H9 (cell line): ENCODE results near the gene GRHL3. TPM values are rescaled to one million over a fixed set of nuclear protein-coding genes. Genes with fewer than 3 reads are reported as not detected.

ENCODE experiments used
- DNase-seq: peaks from one replicate; pipeline ENCODE4 v3.0.0-alpha.2; 2017
- H2AFZ ChIP-seq: one replicate; pipeline ENCODE4 v1.6.1; 2013; ENCODE audit warnings: mild to moderate bottlenecking, low read length, control low read depth, moderate library complexity
- H2AK5ac ChIP-seq: 2 replicates; pipeline ENCODE4 v1.6.1; 2013; ENCODE audit warnings: low read length, control low read depth, mixed read lengths; ENCODE audit not compliant: insufficient read length
- H2BK120ac ChIP-seq: one replicate; pipeline ENCODE4 v1.6.1; 2013; ENCODE audit warnings: low read depth, mild to moderate bottlenecking, low read length, control low read depth, inconsistent platforms; ENCODE audit not compliant: poor library complexity, severe bottlenecking
- H2BK12ac ChIP-seq: 2 replicates; pipeline ENCODE4 v1.6.1; 2013; ENCODE audit warnings: low read length, control low read depth, mixed read lengths, low read depth; ENCODE audit not compliant: insufficient read length
- H2BK15ac ChIP-seq: 2 replicates; pipeline ENCODE4 v1.6.1; 2013; ENCODE audit warnings: low read depth, low read length, control low read depth
- H2BK20ac ChIP-seq: one replicate; pipeline ENCODE4 v1.6.1; 2013; ENCODE audit warnings: low read depth, mild to moderate bottlenecking, low read length, control low read depth, inconsistent platforms; ENCODE audit not compliant: poor library complexity, severe bottlenecking
- H2BK5ac ChIP-seq: 2 replicates; pipeline ENCODE4 v1.6.1; 2013; ENCODE audit warnings: low read length, control low read depth, mixed read lengths; ENCODE audit not compliant: insufficient read length
- H3K14ac ChIP-seq: 2 replicates; pipeline ENCODE4 v1.6.1; 2013; ENCODE audit warnings: low read length, control low read depth; ENCODE audit not compliant: insufficient read depth
- H3K18ac ChIP-seq: 2 replicates; pipeline ENCODE4 v1.6.1; 2013; ENCODE audit warnings: low read depth, mild to moderate bottlenecking, mixed read lengths, low read length, control low read depth; ENCODE audit not compliant: insufficient read length
- H3K23ac ChIP-seq: 2 replicates; pipeline ENCODE4 v1.6.1; 2013; ENCODE audit warnings: low read length, control low read depth, mixed read lengths, low read depth; ENCODE audit not compliant: insufficient read length
- H3K23me2 ChIP-seq: 2 replicates; pipeline ENCODE4 v1.6.1; 2013; ENCODE audit warnings: low read depth, mild to moderate bottlenecking, mixed read lengths, low read length, control low read depth; ENCODE audit not compliant: insufficient read length, poor library complexity, severe bottlenecking
- H3K27ac ChIP-seq: 2 replicates; pipeline ENCODE4 v1.5.1; 2013; ENCODE audit warnings: low read length, control low read depth, mixed read lengths, low read depth; ENCODE audit not compliant: insufficient read length
- H3K27me3 ChIP-seq: 2 replicates; pipeline ENCODE4 v1.6.1; 2013; ENCODE audit warnings: low read length, control low read depth, inconsistent platforms; ENCODE audit not compliant: insufficient read depth
- H3K4ac ChIP-seq: 2 replicates; pipeline ENCODE4 v1.6.1; 2013; ENCODE audit warnings: low read depth, mild to moderate bottlenecking, control low read depth, inconsistent platforms, low read length, moderate library complexity
- H3K4me1 ChIP-seq: 2 replicates; pipeline ENCODE4 v1.6.1; 2013; ENCODE audit warnings: low read length, control low read depth, inconsistent platforms; ENCODE audit not compliant: insufficient read depth
- H3K4me2 ChIP-seq: 2 replicates; pipeline ENCODE4 v1.6.1; 2013; ENCODE audit warnings: low read length, control low read depth, mixed read lengths; ENCODE audit not compliant: insufficient read length, insufficient read depth
- H3K56ac ChIP-seq: 2 replicates; pipeline ENCODE4 v1.6.1; 2013; ENCODE audit warnings: low read depth, mild to moderate bottlenecking, mixed read lengths, low read length, control low read depth; ENCODE audit not compliant: insufficient read length
- H3K79me1 ChIP-seq: 2 replicates; pipeline ENCODE4 v1.6.1; 2013; ENCODE audit warnings: low read depth, mild to moderate bottlenecking, moderate library complexity, low read length, control low read depth, inconsistent platforms; ENCODE audit not compliant: insufficient read depth, poor library complexity, severe bottlenecking
- H3K79me2 ChIP-seq: 2 replicates; pipeline ENCODE4 v1.6.1; 2013; ENCODE audit warnings: low read length, control low read depth, inconsistent platforms; ENCODE audit not compliant: insufficient read depth
- H3K9ac ChIP-seq: 2 replicates; pipeline ENCODE4 v1.6.1; 2013; ENCODE audit warnings: low read length, control low read depth, mixed read lengths; ENCODE audit not compliant: insufficient read length; ENCODE audit errors: extremely low read depth
- H3K9me3 ChIP-seq: one replicate; pipeline ENCODE4 v1.6.1; 2013; ENCODE audit warnings: low read depth, low read length, inconsistent platforms; ENCODE audit not compliant: control insufficient read depth
- H3T11ph ChIP-seq: one replicate; pipeline ENCODE4 v1.6.1; 2013; ENCODE audit warnings: mild to moderate bottlenecking, low read length, control low read depth, inconsistent platforms
- H4K20me1 ChIP-seq: one replicate; pipeline ENCODE4 v1.6.1; 2013; ENCODE audit not compliant: control insufficient read depth, insufficient read length, insufficient read depth
- H4K5ac ChIP-seq: 2 replicates; pipeline ENCODE4 v1.6.1; 2013; ENCODE audit warnings: low read depth, mild to moderate bottlenecking, mixed read lengths, low read length, control low read depth; ENCODE audit not compliant: insufficient read length
- H4K8ac ChIP-seq: replicated peaks from 2 replicates; pipeline ENCODE4 v1.6.1; 2013; ENCODE audit warnings: low read length, control low read depth, mixed read lengths, low read depth; ENCODE audit not compliant: insufficient read length
- H4K91ac ChIP-seq: 2 replicates; pipeline ENCODE4 v1.6.1; 2013; ENCODE audit warnings: low read depth, mild to moderate bottlenecking, moderate library complexity, mixed read lengths, low read length, control low read depth; ENCODE audit not compliant: insufficient read length
- H3K27ac Mint-ChIP-seq, 3 experiments: 2 replicates in 2 of 3; 3 replicates in 1 of 3; pipeline ENCODE4 v1.8.0; 2020 to 2021; ENCODE audit warnings: mixed read lengths in 3 of 3, mild to moderate bottlenecking in 1 of 3, moderate library complexity in 1 of 3
- H3K27me3 Mint-ChIP-seq: 2 replicates; pipeline ENCODE4 v1.8.0; 2021; ENCODE audit warnings: low read depth, mild to moderate bottlenecking, moderate library complexity, mixed read lengths
- H3K36me3 Mint-ChIP-seq, 3 experiments: 2 replicates in 2 of 3; 3 replicates in 1 of 3; pipeline ENCODE4 v1.8.0; 2020 to 2021; ENCODE audit warnings: low read depth in 3 of 3, mixed read lengths in 3 of 3; ENCODE audit not compliant: insufficient read depth in 1 of 3
- H3K4me1 Mint-ChIP-seq, 2 experiments: 2 replicates each; pipeline ENCODE4 v1.8.0; 2020; ENCODE audit warnings: mixed read lengths in 2 of 2
- H3K4me3 Mint-ChIP-seq, 2 experiments: 2 replicates in 1 of 2; 3 replicates in 1 of 2; pipeline ENCODE4 v1.8.0; 2020 to 2021; ENCODE audit warnings: mild to moderate bottlenecking in 2 of 2, mixed read lengths in 2 of 2, moderate library complexity in 1 of 2
- H3K9me3 Mint-ChIP-seq, 2 experiments: 2 replicates in 1 of 2; 3 replicates in 1 of 2; pipeline ENCODE4 v1.8.0; 2020; ENCODE audit warnings: mild to moderate bottlenecking in 2 of 2, mixed read lengths in 2 of 2, moderate library complexity in 1 of 2
- CTCF ChIP-seq: fragments of 200-600 bp; sonication (generic); conservative IDR thresholded peaks from 3 replicates; pipeline ENCODE4 v1.8.0; 2021; ENCODE audit warnings: antibody characterized with exemption, mild to moderate bottlenecking
- WGBS: extraction: QIAGEN DNeasy Blood & Tissue Kit; methylation state at CpG from one replicate; pipeline ENCODE4 v1.1.7; 2013; ENCODE audit warnings: missing lambda C conversion rate, low lambda C conversion rate, mixed read lengths; ENCODE audit not compliant: insufficient read length; ENCODE audit errors: extremely low coverage; 5-methylcytosine and 5-hydroxymethylcytosine counted together
- total RNA-seq: library from RNA; stranded (reverse); gene quantifications from 2 replicates; pipeline ENCODE4 v1.2.1, GENCODE V29; 2021

GRHL3 gene
- total RNA-seq, 1 experiment from 2014 or later, result 3.5 TPM

- TF ChIP-seq CTCF, result no peak
- WGBS, result no CpG with 5 or more reads among the region's 1 CpG
- no peak overlapping the region for H4K91ac ChIP-seq
- no peak overlapping the region for H2BK5ac ChIP-seq
- no peaks in the 10 kb centered on the region for H3K9me3 Mint-ChIP-seq
- H2AK5ac ChIP-seq, result no peak overlapping the region
- H3K27me3 ChIP-seq, result no peaks in the 10 kb centered on the region
- peaks cover 13% of the 10 kb centered on the region for H3K27me3 Mint-ChIP-seq
- no peak overlapping the region for H3K56ac ChIP-seq
- no peak for DNase-seq
- no peak overlapping the region for H3K27ac Mint-ChIP-seq
- H3K4me1 Mint-ChIP-seq, result peaks cover 32 to 33% of the 10 kb centered on the region in 2 experiments
- H3K79me2 ChIP-seq, result no peaks in the 10 kb centered on the region
- no peak overlapping the region for H3K14ac ChIP-seq
- 0 out of 2 replicates have a peak, but pooled peaks cover 2% of the 10 kb centered on the region for H3K4me1 ChIP-seq
- no peak overlapping the region for H3K4me3 Mint-ChIP-seq
- no peaks in the 10 kb centered on the region for H3K79me1 ChIP-seq
- no peaks in the 10 kb centered on the region for H3K9me3 ChIP-seq
- no peak overlapping the region for H2BK20ac ChIP-seq
- no peak overlapping the region for H3K4ac ChIP-seq
- H4K5ac ChIP-seq, result no peak overlapping the region
- H3K27ac ChIP-seq, result no peak overlapping the region
- no peak overlapping the region for H3K23ac ChIP-seq
- no peak overlapping the region for H4K8ac ChIP-seq
- no peaks in the 10 kb centered on the region; a peak in 1 of 7 replicates for H3K36me3 Mint-ChIP-seq
- no peak overlapping the region for H3K9ac ChIP-seq
- H3K23me2 ChIP-seq, result no peaks in the 10 kb centered on the region
- H3T11ph ChIP-seq, result no peak overlapping the region
- H3K18ac ChIP-seq, result no peak overlapping the region
- H4K20me1 ChIP-seq, result no peaks in the 10 kb centered on the region
- no peak overlapping the region for H2BK15ac ChIP-seq
- no peak overlapping the region for H2BK120ac ChIP-seq
- no peak overlapping the region for H2AFZ ChIP-seq
- no peak overlapping the region for H2BK12ac ChIP-seq
- no peak overlapping the region for H3K4me2 ChIP-seq
These were observed 30.7 kb upstream of the GRHL3 start for GRCh38 chr1:24288479-24288878.
